HCT116 (cell line): ENCODE results near the gene KLHL25. TPM values are rescaled to one million over a fixed set of nuclear protein-coding genes. Genes with fewer than 3 reads are reported as not detected.

Experiments
- ATAC-seq: fragments of 200-7000 bp; cut with Tn5 transposase; 2 replicates; pipeline ENCODE4 v1.9.1; 2020; ENCODE audit warnings: mild to moderate bottlenecking, moderate library complexity
- BruUV-seq: library from RNA; stranded (reverse); fragments of 400-500 nt; replicated peaks from 2 replicates; lab custom pipeline; 2021; lab: Mats Ljungman, UMichigan
- CTCF ChIA-PET: fragments of 300-600 bp; sonication (Branson Sonifier 250); formaldehyde crosslinking; loops from one replicate; lab custom pipeline; 2021; ENCODE audit warnings: antibody characterized with exemption; lab: Charles Lee
- POLR2A ChIA-PET: fragments of 300-600, 350-600 bp; sonication (Branson Sonifier 250); formaldehyde crosslinking; loops from one replicate; lab custom pipeline; 2021; ENCODE audit warnings: antibody characterized with exemption; lab: Charles Lee
- RAD21 ChIA-PET, 2 experiments: fragments of 300-600 bp; sonication (Branson Sonifier 250); formaldehyde crosslinking; loops; one replicate each; lab custom pipeline; 2023; ENCODE audit warnings: low total read pairs in 2 of 2; ENCODE audit not compliant: uncharacterized antibody in 2 of 2, unreplicated experiment in 2 of 2, low non-redundant PET in 1 of 2; lab: Charles Lee
- DNase-seq: peaks from one replicate; pipeline ENCODE4 v3.0.0-alpha.2; 2010; ENCODE audit warnings: low read depth, low spot score
- H2AFZ ChIP-seq: fragments of 200-600 bp; shearing (Covaris generic), sonication (generic); 2 replicates; pipeline ENCODE4 v1.6.1; 2017; ENCODE audit warnings: low read depth, mixed run types, mixed read lengths, antibody characterized with exemption, low read length; ENCODE audit not compliant: poor library complexity, severe bottlenecking
- H3K27ac ChIP-seq: 2 replicates; pipeline ENCODE4 v1.5.1; 2012; ENCODE audit warnings: low read depth, low read length
- H3K27me3 ChIP-seq: fragments of 200-600 bp; sonication (generic); 2 replicates; pipeline ENCODE4 v1.6.1; 2016; ENCODE audit warnings: mixed run types, low read length, mixed read lengths; ENCODE audit not compliant: insufficient read depth
- H3K36me3 ChIP-seq, 2 experiments: fragments of 200-500 bp in 1 of 2; fragments of 200-600 bp in 1 of 2; sonication (Bioruptor generic) in 1 of 2; sonication (generic) in 1 of 2; 2 replicates each; pipeline versions ENCODE4 v1.5.1 to v1.6.1; 2014 to 2016; ENCODE audit warnings: low read length in 2 of 2, inconsistent platforms in 1 of 2, mixed read lengths in 1 of 2, mixed run types in 1 of 2; ENCODE audit not compliant: insufficient read depth in 2 of 2, control insufficient read depth in 1 of 2
- H3K4me1 ChIP-seq, 2 experiments: fragments of 200-600 bp in 1 of 2; sonication (generic) in 1 of 2; 2 replicates each; pipeline versions ENCODE4 v1.5.1 to v1.6.1; 2012 to 2017; ENCODE audit warnings: low read length in 2 of 2, inconsistent platforms in 1 of 2, mild to moderate bottlenecking in 1 of 2, mixed read lengths in 1 of 2, mixed run types in 1 of 2, moderate library complexity in 1 of 2; ENCODE audit not compliant: insufficient read depth in 2 of 2, control insufficient read depth in 1 of 2
- H3K4me2 ChIP-seq: fragments of 200-600 bp; sonication (generic); 2 replicates; pipeline ENCODE4 v1.6.1; 2017; ENCODE audit warnings: mixed run types, low read length, mixed read lengths
- H3K4me3 ChIP-seq, 2 experiments: fragments of 200-600 bp in 1 of 2; sonication (generic) in 1 of 2; replicated peaks in 1 of 2; 2 replicates each; pipeline ENCODE4 v1.5.1; 2011 to 2016; ENCODE audit warnings: low read length in 2 of 2, control low read depth in 1 of 2, low read depth in 1 of 2, mild to moderate bottlenecking in 1 of 2, mixed read lengths in 1 of 2, mixed run types in 1 of 2
- H3K79me2 ChIP-seq: fragments of 200-600 bp; sonication (generic); 2 replicates; pipeline ENCODE4 v1.6.1; 2017; ENCODE audit warnings: mild to moderate bottlenecking, mixed run types, low read length, moderate library complexity, mixed read lengths; ENCODE audit not compliant: insufficient read depth
- H3K9ac ChIP-seq: fragments of 200-600 bp; sonication (generic); 2 replicates; pipeline ENCODE4 v1.6.1; 2016; ENCODE audit warnings: low read length, mixed read lengths
- H3K9me2 ChIP-seq: fragments of 200-600 bp; sonication (generic), shearing (Covaris generic); 2 replicates; pipeline ENCODE4 v1.6.1; 2017; ENCODE audit warnings: mixed run types, mild to moderate bottlenecking, moderate library complexity; ENCODE audit not compliant: insufficient read depth
- H3K9me3 ChIP-seq, 2 experiments: fragments of 200-500 bp in 1 of 2; fragments of 200-600 bp in 1 of 2; sonication (Bioruptor generic) in 1 of 2; sonication (generic) in 1 of 2; 2 replicates each; pipeline ENCODE4 v1.6.1; 2014 to 2017; ENCODE audit warnings: low read length in 2 of 2, mixed read lengths in 2 of 2, inconsistent platforms in 1 of 2, low read depth in 1 of 2, mild to moderate bottlenecking in 1 of 2, mixed run types in 1 of 2, moderate library complexity in 1 of 2; ENCODE audit not compliant: control insufficient read depth in 1 of 2, insufficient read depth in 1 of 2
- H4K20me1 ChIP-seq: fragments of 200-600 bp; sonication (generic), shearing (Covaris generic); 2 replicates; pipeline ENCODE4 v1.6.1; 2017; ENCODE audit warnings: mixed run types, mild to moderate bottlenecking, moderate library complexity; ENCODE audit not compliant: insufficient read depth
- ATF3 ChIP-seq: IDR thresholded peaks from 2 replicates; pipeline ENCODE4 v1.6.1; 2012
- FOSL1 ChIP-seq: IDR thresholded peaks from 2 replicates; pipeline ENCODE4 v1.6.1; 2012; ENCODE audit warnings: low read depth
- POLR2A ChIP-seq: IDR thresholded peaks from 2 replicates; pipeline ENCODE4 v1.7.0; 2011; ENCODE audit warnings: borderline replicate concordance; ENCODE audit not compliant: insufficient read depth, insufficient read length; ENCODE audit errors: extremely low read depth
- POLR2AphosphoS5 ChIP-seq: IDR thresholded peaks from 2 replicates; pipeline ENCODE4 v1.6.1; 2011; ENCODE audit warnings: mild to moderate bottlenecking, low read depth, low read length, moderate library complexity
- REST ChIP-seq: IDR thresholded peaks from 2 replicates; pipeline ENCODE4 v1.6.1; 2012; ENCODE audit warnings: low read depth
- intact Hi-C: fragments of 100-400 bp; cut with micrococcal nuclease; formaldehyde crosslinking; loops from 2 replicates; pipeline ENCODE4 v1.10.0; 2022
- total RNA-seq: library from RNA; stranded (reverse); gene quantifications from one replicate; pipeline ENCODE4 v1.2.1, GENCODE V29; 2021; ENCODE audit not compliant: unreplicated experiment

Gene KLHL25
- total RNA-seq, 1 experiment from 2014 or later = 5.3 TPM

- ChIA-PET CTCF (interaction anchor here (2.3 kb wide), 1 partner anchor 46 kb away, joined by 6 read pairs; no protein-coding TSS in a partner anchor), POLR2A (interaction anchor here (1.5 kb wide), 1 partner anchor 7 kb away, joined by 9 read pairs; no protein-coding TSS in a partner anchor), RAD21 (no interaction called here)
- H3K36me3 ChIP-seq = no peaks in the 10 kb centered on the region
- H3K9ac ChIP-seq = peak overlapping the region; percentile 79
- peaks cover 22 to 36% of the 10 kb centered on the region in 2 experiments for H3K4me1 ChIP-seq
- H3K9me3 ChIP-seq = no peaks in the 10 kb centered on the region
- BruUV-seq = TSS peak; percentile 53
- H3K4me3 ChIP-seq = peak overlapping the region; percentile 69 to 85
- H3K9me2 ChIP-seq = no peaks in the 10 kb centered on the region
- ATAC-seq = peak; percentile 20
- no peaks in the 10 kb centered on the region for H4K20me1 ChIP-seq
- peak overlapping the region; percentile 68 for H3K27ac ChIP-seq
- no peak overlapping the region for H2AFZ ChIP-seq
- peaks cover 20% of the 10 kb centered on the region for H3K79me2 ChIP-seq
- H3K4me2 ChIP-seq = peak overlapping the region; percentile 94
- no peaks in the 10 kb centered on the region for H3K27me3 ChIP-seq
- intact Hi-C loops = no loop called here
- TF ChIP-seq POLR2AphosphoS5 (no peak), FOSL1 (no peak), POLR2A (no peak), REST (no peak), ATF3 (no peak)
- TF ChIP-seq, all 23 proteins: peak for 0
- no peak for DNase-seq
Observed at GRCh38 chr15:85793641-85794597, 806 bp downstream of the KLHL25 start.
